Neural crest cell (in vitro differentiated cells): Measurements from ENCODE around the gene GAS6. TPM values are rescaled to one million over a fixed set of nuclear protein-coding genes. Genes with fewer than 3 reads are reported as not detected.

Experiments
- DNase-seq: peaks from one replicate; pipeline ENCODE4 v3.0.0; 2021; ENCODE audit warnings: low read depth, mixed read lengths, low spot score
- H3K27ac Mint-ChIP-seq: one replicate; pipeline ENCODE4 v1.8.0; 2021; ENCODE audit warnings: mild to moderate bottlenecking, mixed read lengths; ENCODE audit not compliant: unreplicated experiment
- H3K27me3 Mint-ChIP-seq: 2 replicates; pipeline ENCODE4 v1.8.0; 2021; ENCODE audit warnings: low read depth, mild to moderate bottlenecking, mixed read lengths
- H3K36me3 Mint-ChIP-seq: 2 replicates; pipeline ENCODE4 v1.8.0; 2021; ENCODE audit warnings: low read depth, mild to moderate bottlenecking, mixed read lengths
- H3K4me1 Mint-ChIP-seq: 2 replicates; pipeline ENCODE4 v1.8.0; 2021; ENCODE audit warnings: mixed read lengths
- H3K4me3 Mint-ChIP-seq: one replicate; pipeline ENCODE4 v1.8.0; 2021; ENCODE audit warnings: mild to moderate bottlenecking, mixed read lengths
- H3K9me3 Mint-ChIP-seq: 2 replicates; pipeline ENCODE4 v1.8.0; 2021; ENCODE audit warnings: mixed read lengths
- CTCF ChIP-seq: fragments of 200-600 bp; sonication (generic); conservative IDR thresholded peaks from 2 replicates; pipeline ENCODE4 v1.5.0; 2021; ENCODE audit warnings: antibody characterized with exemption, mild to moderate bottlenecking
- total RNA-seq: library from RNA; stranded (reverse); gene quantifications from 2 replicates; pipeline ENCODE4 v1.2.1, GENCODE V29; 2021

Gene GAS6
- total RNA-seq, 1 donor from 2014 or later: 9.0 TPM

DNA sequence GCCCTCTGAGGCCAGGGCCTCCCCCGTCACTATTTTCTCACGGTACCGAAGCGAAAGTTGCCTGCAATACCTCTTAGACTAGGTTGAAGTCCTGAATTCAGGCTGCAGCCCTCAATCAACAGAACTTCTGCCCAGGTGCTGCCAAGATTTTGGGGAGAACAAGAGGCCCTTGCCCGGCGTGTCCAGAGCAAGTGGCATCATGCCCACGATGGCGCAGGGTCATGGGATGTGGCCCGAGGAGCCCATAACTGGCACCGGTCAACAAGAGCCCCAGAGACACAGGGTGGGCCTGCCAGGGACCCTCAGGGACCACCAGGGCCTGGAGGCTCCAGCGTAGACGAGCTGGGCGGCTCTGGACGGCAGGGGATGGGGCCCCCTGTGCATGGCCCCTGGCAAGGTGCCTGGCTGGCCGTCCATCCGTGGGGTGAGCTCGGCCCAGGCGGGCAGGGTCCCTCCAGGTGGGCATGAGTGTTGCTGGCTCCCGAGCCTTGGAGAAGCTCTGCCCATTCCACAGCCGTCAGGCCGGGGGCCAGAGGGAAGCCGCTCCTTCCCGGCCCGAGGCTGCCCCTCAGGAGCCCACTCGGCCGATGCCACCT is 45.1 kb downstream of the GAS6 start:
- Mint-ChIP-seq H3K27me3 (no peaks in the 10 kb centered on the region), H3K4me3 (no peak overlapping the region), H3K27ac (no peak overlapping the region), H3K9me3 (no peaks in the 10 kb centered on the region), H3K36me3 (no peaks in the 10 kb centered on the region), H3K4me1 (peaks cover 15% of the 10 kb centered on the region)
- TF ChIP-seq CTCF: no peak
- DNase-seq: no peak

DNA sequence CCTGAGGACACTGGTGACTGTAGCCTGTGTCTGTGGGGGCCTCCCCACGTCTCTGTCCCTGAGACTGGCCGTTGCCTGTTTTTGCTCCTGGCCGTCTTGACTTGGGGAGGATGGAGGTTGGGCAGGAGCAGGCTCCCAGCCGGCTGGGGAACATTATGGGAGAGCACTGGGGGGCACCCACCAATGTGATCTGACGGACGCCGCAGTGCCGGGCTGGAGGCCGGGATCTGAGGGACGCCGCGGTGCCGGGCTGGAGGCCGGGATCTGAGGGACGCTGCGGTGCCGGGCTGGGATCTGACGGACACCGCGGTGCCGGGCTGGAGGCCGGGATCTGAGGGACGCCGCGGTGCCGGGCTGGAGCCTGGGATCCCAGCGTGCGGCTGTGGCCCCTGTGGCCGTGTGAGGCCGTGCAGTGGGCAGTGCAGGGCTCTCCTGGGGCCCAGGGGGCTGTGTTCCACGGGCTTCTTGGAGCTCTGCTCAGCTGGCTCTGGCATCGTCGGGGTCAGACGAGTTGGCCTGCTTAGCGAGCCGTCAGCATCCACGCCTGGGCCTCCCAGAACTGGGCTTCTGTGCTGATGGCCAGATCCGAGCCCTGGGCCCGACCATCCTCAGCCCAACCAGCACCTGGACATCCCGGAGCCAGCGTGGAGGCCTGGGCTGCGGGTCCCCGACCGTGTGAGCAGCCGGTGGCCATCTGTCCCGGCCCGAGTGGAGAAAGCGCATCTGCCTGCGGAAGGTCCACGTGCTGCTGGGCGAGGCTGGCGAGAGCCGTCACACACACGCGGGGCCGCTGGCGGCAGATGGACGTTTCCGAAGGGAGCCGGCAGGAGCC is 45.8 kb downstream of the GAS6 start:
- Mint-ChIP-seq H3K9me3 (no peaks in the 10 kb centered on the region), H3K36me3 (no peaks in the 10 kb centered on the region), H3K27me3 (no peaks in the 10 kb centered on the region), H3K4me1 (peaks cover 15% of the 10 kb centered on the region), H3K27ac (no peak overlapping the region), H3K4me3 (no peak overlapping the region)
- no peak for TF ChIP-seq CTCF
- DNase-seq: no peak

DNA sequence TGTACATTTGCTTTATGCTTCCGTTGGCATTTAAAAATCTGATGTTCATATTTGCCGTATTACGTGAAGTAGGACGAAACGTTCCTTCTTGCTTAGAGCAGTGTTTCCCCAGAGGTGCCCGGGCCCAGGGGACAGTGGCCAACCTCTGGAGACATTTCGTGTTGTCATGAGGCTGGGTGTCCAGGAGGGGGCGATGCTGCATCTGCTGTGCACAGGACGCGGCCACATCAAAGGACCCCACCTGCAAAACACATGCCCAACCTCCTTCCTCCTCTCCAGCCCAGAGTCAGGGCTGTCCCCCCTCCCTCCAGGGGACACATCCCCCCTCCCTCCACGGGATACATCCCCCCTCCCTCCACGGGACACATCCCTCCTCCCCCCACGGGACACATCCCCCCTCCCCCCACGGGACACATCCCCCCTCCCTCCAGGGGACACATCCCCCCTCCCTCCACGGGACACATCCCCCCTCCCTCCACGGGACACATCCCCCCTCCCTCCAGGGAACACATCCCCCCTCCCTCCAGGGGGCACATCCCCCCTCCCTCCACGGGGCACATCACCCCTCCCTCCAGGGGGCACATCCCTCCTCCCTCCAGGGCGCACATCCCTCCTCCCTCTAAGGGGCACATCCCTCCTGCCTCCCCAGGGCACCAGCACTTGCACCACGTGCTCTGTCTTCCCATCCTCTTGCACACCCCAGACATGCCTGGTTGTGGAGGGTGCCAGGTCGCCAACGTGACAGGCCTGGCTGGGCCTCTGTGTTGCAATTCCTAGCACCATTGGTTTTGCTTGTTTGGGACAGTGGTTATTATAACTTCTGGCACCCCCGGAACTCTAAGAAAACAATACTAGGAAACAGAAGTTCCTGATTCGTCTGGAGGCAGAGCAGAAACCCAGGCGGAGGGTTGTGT is 46.7 kb downstream of the GAS6 start:
- H3K27ac Mint-ChIP-seq: peak overlapping the region; percentile 91
- no peaks in the 10 kb centered on the region for H3K9me3 Mint-ChIP-seq
- H3K4me3 Mint-ChIP-seq: no peak overlapping the region
- H3K36me3 Mint-ChIP-seq: no peaks in the 10 kb centered on the region
- peak; percentile 85 for DNase-seq
- peak; percentile 85 for TF ChIP-seq CTCF
- no peaks in the 10 kb centered on the region for H3K27me3 Mint-ChIP-seq
- peaks cover 15% of the 10 kb centered on the region for H3K4me1 Mint-ChIP-seq

DNA sequence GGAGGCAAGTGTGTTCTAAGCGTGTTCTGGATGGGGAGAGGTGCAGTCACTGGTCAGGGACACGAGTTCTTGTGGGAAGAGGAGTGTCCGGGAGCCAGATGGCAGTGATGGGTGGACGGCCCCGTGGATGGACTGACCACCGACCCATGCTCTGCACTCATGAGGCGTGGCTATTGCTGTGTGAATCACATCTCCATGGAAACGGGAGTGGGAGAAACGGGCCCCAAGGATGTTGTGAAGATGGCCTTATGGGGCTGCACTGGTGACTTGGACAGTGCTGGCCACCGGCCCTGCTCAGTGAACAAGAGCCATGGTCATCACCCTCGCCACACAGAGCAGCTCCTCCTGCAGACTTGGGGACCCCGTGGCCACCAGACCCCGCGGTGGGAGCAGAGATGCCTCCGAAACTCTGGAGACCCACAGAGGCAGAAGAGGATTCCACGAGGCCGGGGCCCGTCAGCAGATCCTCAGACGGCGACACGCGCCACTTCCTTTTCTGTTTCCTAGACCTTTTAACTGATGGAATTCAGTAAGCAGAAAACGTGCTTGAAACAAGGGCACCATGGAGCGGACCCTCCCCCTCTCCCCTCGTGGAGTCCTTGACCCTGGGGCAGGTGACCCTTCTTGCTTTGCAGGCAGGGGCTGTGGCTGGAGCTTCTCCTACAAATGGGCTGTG is 47.5 kb downstream of the GAS6 start:
- peak overlapping the region; percentile 75 for H3K27ac Mint-ChIP-seq
- no peaks in the 10 kb centered on the region for H3K36me3 Mint-ChIP-seq
- H3K4me1 Mint-ChIP-seq: peaks cover 15% of the 10 kb centered on the region
- no peak overlapping the region for H3K4me3 Mint-ChIP-seq
- TF ChIP-seq CTCF: no peak
- H3K27me3 Mint-ChIP-seq: no peaks in the 10 kb centered on the region
- H3K9me3 Mint-ChIP-seq: no peaks in the 10 kb centered on the region
- no peak for DNase-seq
